Measurements from ENCODE around the gene PEAK3. TPM values are rescaled to one million over a fixed set of nuclear protein-coding genes. Genes with fewer than 3 reads are reported as not detected.

PEAK3 gene
- total RNA-seq, 4 donors from 2014 or later: 1.2 to 5.8 (median 2.6) TPM

GRCh38 chr19:2312820-2313501 is 31.0 kb upstream of the PEAK3 start:
- TF ChIP-seq POLR2A (IDR thresholded peaks at IDR 0.05) (no peak), CTCF (IDR thresholded peaks at IDR 0.05) (no peak)
- no peak overlapping the region for H3K4me3 ChIP-seq
- no peaks in the 10 kb centered on the region for H3K36me3 ChIP-seq
- no peak for DNase-seq
- peaks cover 0 to 3% (median 0%) of the 10 kb centered on the region in 4 donors for H3K9me3 ChIP-seq
- H3K27me3 ChIP-seq: peaks cover 0 to 17% of the 10 kb centered on the region in 2 donors
- peaks cover 0 to 7% (median 0%) of the 10 kb centered on the region in 4 donors for H3K4me1 ChIP-seq
- no peak overlapping the region for H3K27ac ChIP-seq

- DNase-seq: no peak
- Histone ChIP-seq H3K36me3 (no peaks in the 10 kb centered on the region), H3K4me3 (no peak overlapping the region), H3K27ac (no peak overlapping the region), H3K9me3 (peaks cover 0 to 3% (median 0%) of the 10 kb centered on the region in 4 donors), H3K4me1 (peaks cover 0 to 9% (median 2%) of the 10 kb centered on the region in 4 donors), H3K27me3 (peaks cover 0 to 29% of the 10 kb centered on the region in 2 donors)
- TF ChIP-seq CTCF (IDR thresholded peaks at IDR 0.05): no peak
- TF ChIP-seq POLR2A (IDR thresholded peaks at IDR 0.05): no peak
These were observed 29.1 kb upstream of the PEAK3 start for GRCh38 chr19:2311093-2311492.

- peaks cover 0 to 29% of the 10 kb centered on the region in 2 donors for H3K27me3 ChIP-seq
- DNase-seq: no peak
- TF ChIP-seq POLR2A (IDR thresholded peaks at IDR 0.05) (no peak), CTCF (IDR thresholded peaks at IDR 0.05) (no peak)
These were observed 27.9 kb upstream of the PEAK3 start for GRCh38 chr19:2309734-2310362.

GRCh38 chr19:2308114-2308556 is 26.2 kb upstream of the PEAK3 start, which contains the start of gene LINGO3:
Gene LINGO3 (minus strand): TSS chr19:2308154. CDS start chr19:2291776, 16,378 bp downstream.
- Histone ChIP-seq H3K27me3 (peaks cover 0 to 29% of the 10 kb centered on the region in 2 donors), H3K4me3 (peak within 1 kb of the TSS in 3 of 4 donors; percentile 16 to 39 (median 21))
- no peak for DNase-seq

More at GRCh38 chr19:2309734-2310362, 27.9 kb upstream of the PEAK3 start:
- no peaks in the 10 kb centered on the region for H3K36me3 ChIP-seq
- H3K4me1 ChIP-seq: peaks cover 0 to 9% (median 2%) of the 10 kb centered on the region in 4 donors
- H3K9me3 ChIP-seq: peaks cover 0 to 3% (median 0%) of the 10 kb centered on the region in 4 donors
- no peak overlapping the region for H3K27ac ChIP-seq
- no peak overlapping the region for H3K4me3 ChIP-seq

More at GRCh38 chr19:2308114-2308556, 26.2 kb upstream of the PEAK3 start, which contains the start of gene LINGO3:
- H3K36me3 ChIP-seq: no peaks in the 10 kb centered on the region
- H3K9me3 ChIP-seq: no peaks in the 10 kb centered on the region
- no peak for TF ChIP-seq CTCF (IDR thresholded peaks at IDR 0.05)
- no peak for TF ChIP-seq POLR2A (IDR thresholded peaks at IDR 0.05)
- H3K27ac ChIP-seq: peak within 1 kb of the TSS in 1 of 4 donors; percentile 7
- peaks cover 0 to 10% (median 2%) of the 10 kb centered on the region in 4 donors for H3K4me1 ChIP-seq
